ENCODE measurements around the gene ATXN7L3. TPM values are rescaled to one million over a fixed set of nuclear protein-coding genes. Genes with fewer than 3 reads are reported as not detected.

The ATXN7L3 gene
- total RNA-seq, 1 donor from 2014 or later: 64.5 TPM

GRCh38 chr17:44218344-44219107 lies 18.8 kb upstream of the ATXN7L3 start:
- peak; percentile 96 for DNase-seq (ENCODE audit: low spot score)

DNA sequence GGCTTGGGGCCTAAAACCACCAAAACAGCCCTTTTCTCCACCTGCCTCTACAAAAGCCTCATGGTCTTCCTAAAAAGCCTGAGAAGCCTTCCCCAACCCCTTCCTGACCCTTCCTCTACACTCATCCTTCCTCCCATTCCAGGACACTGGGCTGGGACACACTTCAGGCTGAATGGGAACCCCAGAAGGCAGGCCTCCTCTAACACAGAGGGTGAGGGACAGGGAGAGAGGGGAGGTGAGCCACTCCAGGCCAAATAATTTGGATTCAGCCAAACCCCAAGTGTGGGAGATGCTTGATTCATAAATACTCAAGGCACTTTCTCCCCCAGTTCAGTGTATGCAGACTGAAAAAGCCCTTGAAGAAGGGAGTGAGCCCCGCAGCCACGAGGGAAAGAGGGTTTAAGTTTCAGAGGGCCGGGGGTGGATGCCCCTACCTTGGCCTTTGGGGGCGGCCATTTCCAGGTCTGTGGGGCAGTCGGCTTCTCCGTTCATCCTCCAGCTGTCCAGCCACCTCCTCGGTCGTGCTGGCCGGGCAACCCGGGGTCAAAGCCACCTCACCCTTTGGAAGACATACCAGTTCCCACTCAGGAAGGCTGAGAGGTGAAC lies 18.2 kb upstream of the ATXN7L3 start:
- no peak for DNase-seq (ENCODE audit: low spot score)

DNA sequence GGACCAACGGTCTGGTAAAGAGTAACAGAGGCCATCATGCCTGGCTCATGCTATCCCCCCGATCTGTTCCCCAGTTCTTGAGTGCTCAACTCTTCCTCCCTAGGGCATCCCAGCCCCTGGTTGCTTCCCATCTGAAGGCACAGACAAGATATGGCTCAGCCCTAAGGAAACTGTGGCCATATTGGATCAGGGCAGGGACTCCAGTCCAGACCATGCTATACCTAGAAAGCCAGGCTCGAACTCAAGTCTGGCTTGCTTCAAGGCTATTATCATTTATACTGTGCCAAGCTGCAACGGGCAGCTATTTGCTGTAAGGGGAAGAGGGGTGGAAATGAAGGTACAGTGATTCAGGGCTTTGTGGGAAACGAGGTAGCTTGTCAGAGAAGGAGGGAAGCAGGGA lies 17.0 kb upstream of the ATXN7L3 start:
- no peak for DNase-seq (ENCODE audit: low spot score)

DNA sequence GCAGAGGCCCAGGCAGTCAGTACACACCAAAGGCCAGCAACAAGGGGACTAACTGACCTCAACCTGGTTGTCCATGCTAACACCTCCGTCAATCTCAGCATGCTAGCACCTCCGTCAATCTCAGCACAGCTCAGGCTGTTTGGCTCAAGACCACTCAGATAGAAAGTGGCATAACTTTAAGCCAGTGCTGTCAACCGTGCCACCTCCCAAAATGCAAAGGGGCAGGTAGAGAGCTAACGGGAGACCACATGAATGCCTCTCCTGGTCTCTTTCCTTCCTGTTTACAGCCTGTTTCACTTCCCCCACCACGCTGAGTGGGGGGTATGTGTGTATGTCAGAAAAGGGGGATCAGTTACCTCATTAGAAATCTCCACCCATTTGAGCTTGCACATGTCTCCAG lies 16.5 kb upstream of the ATXN7L3 start:
- no peak for DNase-seq (ENCODE audit: low spot score)

DNA sequence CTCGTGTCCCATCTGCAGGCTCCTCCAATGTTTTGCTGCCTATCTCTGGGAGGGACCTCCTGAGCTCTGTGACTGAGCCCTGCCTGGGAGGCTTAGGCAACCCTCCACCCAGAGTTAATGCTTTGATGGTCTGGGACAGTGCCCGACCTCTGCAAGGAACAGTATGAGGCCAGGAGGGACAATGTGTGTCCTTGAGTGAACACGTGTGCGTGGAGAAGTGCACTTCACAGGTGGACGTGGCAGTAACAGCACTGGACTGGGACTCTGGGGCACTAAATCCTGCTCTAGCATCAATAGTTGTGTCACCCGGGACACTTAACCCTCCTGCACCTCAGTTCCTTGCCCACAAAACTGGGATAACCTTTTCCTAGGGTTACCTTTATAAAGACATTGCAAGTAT lies 15.2 kb upstream of the ATXN7L3 start:
- DNase-seq (ENCODE audit: low spot score): no peak

- no peak for DNase-seq (ENCODE audit: low spot score)
Measured at GRCh38 chr17:44214230-44214494, 14.5 kb upstream of the ATXN7L3 start.

DNA sequence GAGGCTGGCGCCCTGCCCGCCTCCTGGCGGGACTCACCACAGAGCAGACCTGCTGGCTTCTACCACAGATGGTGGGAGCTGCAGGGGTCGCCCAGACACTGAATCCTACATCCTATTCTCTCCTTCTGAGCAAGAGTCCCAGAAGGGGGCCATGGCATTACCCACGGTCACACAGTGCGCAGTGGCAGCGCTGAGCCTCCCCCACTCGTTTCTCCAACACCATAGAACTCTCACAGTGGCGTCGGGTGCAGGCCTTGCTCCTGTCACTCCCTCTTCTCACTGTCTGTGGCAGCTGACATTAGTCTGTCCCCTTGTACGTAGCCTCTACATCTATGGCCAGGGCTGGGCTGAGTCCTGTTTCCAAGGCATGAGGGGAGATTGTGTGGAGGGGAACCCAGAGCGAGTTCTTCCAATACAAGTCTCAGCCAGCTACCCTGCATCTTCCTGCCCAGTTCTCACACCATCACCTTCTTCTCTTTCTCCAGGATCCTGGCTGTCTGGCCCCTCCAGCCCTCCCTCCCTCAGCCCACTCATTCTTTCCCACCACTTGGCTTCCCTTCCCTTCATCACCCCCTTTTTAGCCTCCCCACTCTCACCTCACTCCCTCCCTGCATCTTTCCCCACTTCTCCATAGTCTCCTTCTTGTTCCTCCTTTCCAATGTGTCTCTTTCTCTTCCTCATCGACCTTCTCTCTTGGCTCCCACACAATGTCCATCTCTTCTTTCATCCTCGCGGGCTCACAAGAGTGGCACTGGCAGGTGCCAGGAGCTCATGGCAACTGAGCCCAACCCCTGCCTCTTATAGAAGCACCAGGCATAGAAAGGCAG lies 13.9 kb upstream of the ATXN7L3 start:
- no peak for DNase-seq (ENCODE audit: low spot score)

DNA sequence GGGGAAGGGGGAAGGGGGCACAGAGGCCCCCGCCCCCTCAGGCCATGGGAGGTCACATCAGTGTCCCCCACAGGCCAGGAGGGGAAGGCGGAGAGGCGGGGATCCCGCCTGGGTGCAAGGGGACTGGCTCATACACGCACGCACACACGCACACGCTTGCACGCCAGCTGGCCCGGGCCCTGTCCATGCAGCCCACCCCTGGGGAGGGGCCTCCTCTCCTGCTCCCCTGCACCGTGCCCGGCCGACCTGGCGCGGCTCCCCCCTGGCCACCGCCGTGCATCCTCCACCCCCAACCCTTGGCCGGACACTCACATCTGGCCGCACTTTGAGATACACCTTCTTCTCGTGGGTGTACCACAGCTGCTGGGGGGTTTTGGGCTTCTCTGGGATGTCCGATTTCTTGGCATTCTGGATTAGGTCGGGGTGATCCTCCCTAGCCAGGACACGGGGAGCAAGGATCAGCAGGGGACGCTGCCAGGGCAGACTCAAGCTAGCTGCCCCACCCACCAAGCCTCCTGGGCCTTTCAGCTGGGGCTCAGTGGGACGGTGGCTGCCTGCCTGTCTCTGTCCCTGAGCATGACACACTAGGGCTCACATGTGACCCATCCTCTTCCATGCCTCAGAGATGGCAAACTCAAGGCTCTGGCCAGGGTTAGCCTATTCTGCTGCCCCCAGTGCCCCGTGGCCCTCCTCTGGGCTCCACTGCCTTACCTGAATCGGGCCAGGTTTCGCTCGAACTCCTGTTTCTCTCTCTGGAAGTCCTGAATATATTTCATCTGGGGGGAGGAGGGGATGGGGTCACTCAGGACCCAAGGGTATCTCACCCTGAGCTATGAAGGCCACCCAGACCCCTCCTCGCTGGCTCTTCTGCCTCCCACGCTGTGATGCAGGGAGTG lies 13.1 kb upstream of the ATXN7L3 start:
- no peak for DNase-seq (ENCODE audit: low spot score)

GRCh38 chr17:44211281-44212265 lies 11.9 kb upstream of the ATXN7L3 start:
- DNase-seq (ENCODE audit: low spot score): no peak

DNA sequence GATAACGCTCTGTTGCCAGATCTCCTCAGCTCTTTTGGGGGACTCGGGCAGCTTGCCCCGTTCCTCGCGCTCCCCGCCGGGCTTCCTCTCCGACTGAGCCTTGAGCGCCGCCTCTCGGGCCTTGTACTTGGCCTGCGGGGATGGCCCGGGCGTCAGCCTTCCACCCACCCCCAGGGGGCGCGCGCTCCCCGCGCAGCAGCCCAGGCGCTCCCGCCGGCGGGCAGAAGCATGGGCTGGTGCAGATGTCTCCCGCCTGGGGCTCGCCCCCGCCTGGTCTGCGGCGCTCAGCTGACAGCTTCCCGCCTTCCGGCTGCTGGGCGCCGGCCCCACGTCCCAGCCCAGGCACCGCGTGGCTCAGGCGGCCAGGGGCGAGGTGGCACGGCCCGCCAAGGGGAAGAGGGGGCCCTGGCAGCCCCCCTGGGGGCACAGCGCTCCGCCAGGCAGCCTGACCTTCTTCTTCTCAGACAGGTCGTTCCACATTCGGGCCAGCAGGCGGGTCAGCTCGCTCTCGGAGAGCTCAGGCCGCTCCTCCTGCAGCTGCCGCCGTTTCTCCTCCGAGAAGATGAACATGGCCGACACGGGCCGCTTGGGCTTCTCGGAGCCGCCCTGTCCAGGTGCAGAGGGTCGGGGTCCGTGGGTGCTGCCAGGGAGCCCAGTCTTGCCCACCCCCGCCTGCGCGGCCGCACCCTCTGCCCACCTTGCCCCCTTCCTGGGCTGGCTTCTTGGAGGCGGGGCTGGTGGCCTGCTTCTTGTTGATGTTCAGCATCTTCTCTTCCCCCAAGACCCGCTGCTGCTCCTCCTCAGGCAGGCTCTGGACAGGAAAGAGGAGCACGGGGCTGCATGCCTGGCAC lies 10.9 kb upstream of the ATXN7L3 start:
- peak; percentile 97 for DNase-seq (ENCODE audit: low spot score)

- no peak for DNase-seq (ENCODE audit: low spot score)
Measured at GRCh38 chr17:44209786-44210341, 10.2 kb upstream of the ATXN7L3 start.

GRCh38 chr17:44207743-44208142 lies 8.1 kb upstream of the ATXN7L3 start:
- DNase-seq (ENCODE audit: low spot score): no peak

DNA sequence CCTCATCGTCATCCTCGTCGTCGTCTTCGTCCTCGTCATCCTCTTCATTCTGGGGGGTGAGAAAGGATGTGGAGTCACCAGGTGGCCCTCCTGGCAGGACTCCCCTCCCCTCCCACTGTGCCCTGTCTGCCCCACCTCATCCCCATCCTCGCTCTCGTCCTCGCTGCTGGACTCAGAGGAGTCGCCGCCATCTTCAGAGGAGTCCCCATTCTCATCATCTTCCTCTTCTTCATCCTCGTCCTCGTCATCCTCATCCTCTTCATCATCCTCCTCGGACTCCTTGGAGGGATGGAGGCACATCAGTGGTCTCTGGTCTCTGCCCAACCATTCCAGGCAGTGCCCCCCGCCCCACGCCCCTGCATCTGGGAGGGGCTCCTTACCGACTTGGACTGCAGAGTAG lies 7.6 kb upstream of the ATXN7L3 start:
- DNase-seq (ENCODE audit: low spot score): no peak

DNA sequence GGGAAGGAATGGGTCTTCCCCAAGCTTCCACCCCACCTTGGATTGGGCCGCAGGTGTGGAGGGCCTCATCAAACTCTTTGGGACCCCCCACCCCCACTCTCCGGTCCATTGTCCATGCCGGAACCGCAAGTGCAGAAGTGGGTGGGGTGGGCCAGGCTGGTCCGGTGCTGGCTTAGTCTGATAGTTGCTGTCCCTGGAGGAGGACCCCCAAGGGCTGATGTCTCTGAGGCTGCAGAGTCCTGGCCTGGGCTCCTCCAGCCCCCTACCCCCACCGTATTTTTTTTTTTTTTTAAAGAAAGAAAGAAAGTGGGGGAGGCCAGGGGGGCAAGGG lies 7.1 kb upstream of the ATXN7L3 start:
- no peak for DNase-seq (ENCODE audit: low spot score)

DNA sequence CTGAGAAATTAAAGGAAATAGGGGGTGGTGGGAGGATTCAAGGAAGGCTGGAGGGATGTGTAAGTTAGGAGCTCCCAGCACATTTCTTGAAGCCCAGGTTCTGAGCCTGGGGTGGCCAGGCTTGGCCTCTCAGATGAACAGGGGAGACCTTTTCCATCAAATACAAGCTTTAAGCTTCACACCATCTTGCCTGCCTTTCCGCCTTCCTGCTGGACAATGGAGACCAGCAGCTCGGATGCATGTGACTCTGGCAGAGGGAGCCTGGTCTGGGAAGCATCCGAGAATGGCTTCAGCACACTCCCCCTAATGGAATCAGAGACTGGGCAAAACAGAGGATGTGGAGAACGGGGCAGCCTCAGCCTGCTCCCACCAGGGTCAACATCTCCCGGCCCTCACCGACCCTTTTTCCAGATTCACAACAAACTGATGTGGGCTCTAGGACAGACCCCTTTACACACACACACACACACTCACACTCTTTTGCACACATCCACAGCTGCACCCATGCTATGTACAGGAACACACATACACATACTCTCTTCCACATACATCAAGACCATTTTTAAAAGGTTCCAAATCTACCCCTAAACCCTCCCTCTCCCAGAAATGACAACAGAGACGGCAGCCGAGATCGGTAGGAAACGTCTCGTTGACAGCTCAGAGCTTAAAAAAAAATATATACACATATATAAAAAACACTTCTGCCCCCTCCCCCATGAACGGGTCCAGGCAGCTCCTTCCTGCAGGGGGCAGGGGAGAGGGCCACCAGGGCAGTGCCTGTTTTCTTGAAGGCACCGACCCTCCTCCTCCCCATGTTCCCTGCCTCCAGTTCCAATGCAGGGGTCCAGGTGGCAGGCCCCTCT lies 6.5 kb upstream of the ATXN7L3 start:
- DNase-seq (ENCODE audit: low spot score): no peak

- no peak for DNase-seq (ENCODE audit: low spot score)
Measured at GRCh38 chr17:44204441-44204882, 4.8 kb upstream of the ATXN7L3 start.

GRCh38 chr17:44203731-44204440 lies 4.2 kb upstream of the ATXN7L3 start:
- DNase-seq (ENCODE audit: low spot score): no peak
